ENCODE results near the gene XPO1. TPM values are rescaled to one million over a fixed set of nuclear protein-coding genes. Genes with fewer than 3 reads are reported as not detected.
"Not testable (repeated sequence)": the region's sequence is repeated elsewhere in the genome, so short reads cannot be mapped to it uniquely, and the experiment has no call there.

Gene XPO1
- 160 and 174 TPM in 2 replicates for total RNA-seq

GRCh38 chr2:61538200-61538919 lies at the start of gene XPO1:
TSS of gene XPO1 (minus strand) at chr2:61538356. CDS start at chr2:61533897, 4,459 bp downstream.
- H3K4me1 ChIP-seq (ENCODE audit: insufficient read depth, low read length), result peaks cover 20% of the 10 kb centered on the region
- peaks cover 46% of the 10 kb centered on the region for H3K79me2 ChIP-seq (ENCODE audit: insufficient read depth, low read length)
- peak; percentile 99 for DNase-seq (ENCODE audit: insufficient read length, low spot score, missing footprints)
- H3K27ac ChIP-seq (ENCODE audit: low read depth, low read length), result peak within 1 kb of the TSS; percentile 97
- H3K27me3 ChIP-seq (ENCODE audit: insufficient read depth, low read length), result no peaks in the 10 kb centered on the region
- peak within 1 kb of the TSS; percentile 92 for H2AFZ ChIP-seq (ENCODE audit: low read length)
- peak within 1 kb of the TSS; percentile 98 for H3K4me2 ChIP-seq (ENCODE audit: insufficient read depth, low read length)
- no peak for TF ChIP-seq CTCF (IDR thresholded peaks at IDR 0.05; ENCODE audit: extremely low read depth, low read depth, low read length)
- peak within 1 kb of the TSS; percentile 92 for H3K4me3 ChIP-seq (ENCODE audit: insufficient read depth, low read length)
- H3K9me3 ChIP-seq (ENCODE audit: low read depth, low read length), result no peaks in the 10 kb centered on the region
- peaks cover 33% of the 10 kb centered on the region for H4K20me1 ChIP-seq (ENCODE audit: insufficient read depth, low read length)
- no peaks in the 10 kb centered on the region for H3K36me3 ChIP-seq (ENCODE audit: insufficient read depth, low read length)

GRCh38 chr2:61586928-61587327 lies 48.8 kb upstream of the XPO1 start:
- not testable (repeated sequence) for H3K4me1 ChIP-seq (ENCODE audit: insufficient read depth, low read length); H2AFZ ChIP-seq (ENCODE audit: low read length); H3K79me2 ChIP-seq (ENCODE audit: insufficient read depth, low read length); H3K27me3 ChIP-seq (ENCODE audit: insufficient read depth, low read length); DNase-seq (ENCODE audit: insufficient read length, low spot score, missing footprints); H3K27ac ChIP-seq (ENCODE audit: low read depth, low read length); H4K20me1 ChIP-seq (ENCODE audit: insufficient read depth, low read length); H3K4me3 ChIP-seq (ENCODE audit: insufficient read depth, low read length); H3K4me2 ChIP-seq (ENCODE audit: insufficient read depth, low read length); H3K9me3 ChIP-seq (ENCODE audit: low read depth, low read length); H3K36me3 ChIP-seq (ENCODE audit: insufficient read depth, low read length)

GRCh38 chr2:61585383-61585782 lies 47.2 kb upstream of the XPO1 start:
- no peaks in the 10 kb centered on the region for H3K36me3 ChIP-seq (ENCODE audit: insufficient read depth, low read length)
- H3K9me3 ChIP-seq (ENCODE audit: low read depth, low read length), result no peaks in the 10 kb centered on the region
- no peak overlapping the region for H3K27ac ChIP-seq (ENCODE audit: low read depth, low read length)
- H3K27me3 ChIP-seq (ENCODE audit: insufficient read depth, low read length), result no peaks in the 10 kb centered on the region
- H3K4me2 ChIP-seq (ENCODE audit: insufficient read depth, low read length), result no peak overlapping the region
- H3K79me2 ChIP-seq (ENCODE audit: insufficient read depth, low read length), result no peaks in the 10 kb centered on the region
- H2AFZ ChIP-seq (ENCODE audit: low read length), result no peak overlapping the region
- no peak for DNase-seq (ENCODE audit: insufficient read length, low spot score, missing footprints)
- H3K4me3 ChIP-seq (ENCODE audit: insufficient read depth, low read length), result no peak overlapping the region
- TF ChIP-seq CTCF (IDR thresholded peaks at IDR 0.05; ENCODE audit: extremely low read depth, low read depth, low read length), result no peak
- H3K4me1 ChIP-seq (ENCODE audit: insufficient read depth, low read length), result no peaks in the 10 kb centered on the region
- H4K20me1 ChIP-seq (ENCODE audit: insufficient read depth, low read length), result no peaks in the 10 kb centered on the region

- H3K27ac ChIP-seq (ENCODE audit: low read depth, low read length); H3K36me3 ChIP-seq (ENCODE audit: insufficient read depth, low read length); H2AFZ ChIP-seq (ENCODE audit: low read length); H3K27me3 ChIP-seq (ENCODE audit: insufficient read depth, low read length); H4K20me1 ChIP-seq (ENCODE audit: insufficient read depth, low read length); H3K4me1 ChIP-seq (ENCODE audit: insufficient read depth, low read length); H3K4me2 ChIP-seq (ENCODE audit: insufficient read depth, low read length); H3K4me3 ChIP-seq (ENCODE audit: insufficient read depth, low read length); H3K79me2 ChIP-seq (ENCODE audit: insufficient read depth, low read length); H3K9me3 ChIP-seq (ENCODE audit: low read depth, low read length); DNase-seq (ENCODE audit: insufficient read length, low spot score, missing footprints): not testable (repeated sequence)
Measured at GRCh38 chr2:61584368-61584767, 46.2 kb upstream of the XPO1 start.

GRCh38 chr2:61582165-61582564 lies 44.0 kb upstream of the XPO1 start:
- Histone ChIP-seq H3K9me3 (ENCODE audit: low read depth, low read length) (no peaks in the 10 kb centered on the region), H3K27me3 (ENCODE audit: insufficient read depth, low read length) (no peaks in the 10 kb centered on the region), H3K4me3 (ENCODE audit: insufficient read depth, low read length) (no peak overlapping the region), H3K79me2 (ENCODE audit: insufficient read depth, low read length) (no peaks in the 10 kb centered on the region), H4K20me1 (ENCODE audit: insufficient read depth, low read length) (no peaks in the 10 kb centered on the region), H3K4me2 (ENCODE audit: insufficient read depth, low read length) (no peak overlapping the region), H3K27ac (ENCODE audit: low read depth, low read length) (no peak overlapping the region), H3K36me3 (ENCODE audit: insufficient read depth, low read length) (no peaks in the 10 kb centered on the region), H3K4me1 (ENCODE audit: insufficient read depth, low read length) (no peaks in the 10 kb centered on the region), H2AFZ (ENCODE audit: low read length) (no peak overlapping the region)
- TF ChIP-seq CTCF (IDR thresholded peaks at IDR 0.05; ENCODE audit: extremely low read depth, low read depth, low read length), result no peak
- no peak for DNase-seq (ENCODE audit: insufficient read length, low spot score, missing footprints)

Measured in osteoblast (primary cell).